ENCODE measurements around the gene PCDH15.

GRCh38 chr10:54594289-54594688 is 206.7 kb downstream of the PCDH15 start:
- no peak for TF ChIP-seq POLR2A (IDR thresholded peaks at IDR 0.05)
- TF ChIP-seq CTCF (IDR thresholded peaks at IDR 0.05 in 4 of 5, conservative IDR thresholded peaks at IDR 0.05 in 1 of 5): no peak
